HepG2 (cell line): ENCODE results near the gene LRP1-AS. TPM values are rescaled to one million over a fixed set of nuclear protein-coding genes. Genes with fewer than 3 reads are reported as not detected.

Experiments used
- CBX5 ChIP-seq: sonication (generic); formaldehyde crosslinking; IDR thresholded peaks from 2 replicates; pipeline ENCODE4 v1.4.0; 2020; ENCODE audit warnings: missing genetic modification reagents, borderline replicate concordance
- CTCF ChIP-seq: sonication (generic); formaldehyde crosslinking; IDR thresholded peaks from 2 replicates; pipeline ENCODE4 v1.5.0; 2020; ENCODE audit warnings: mild to moderate bottlenecking, missing genetic modification reagents, moderate library complexity
- DZIP1 ChIP-seq: sonication (generic); formaldehyde crosslinking; IDR thresholded peaks from 2 replicates; pipeline ENCODE4 v1.5.0; 2020; ENCODE audit warnings: mild to moderate bottlenecking, missing genetic modification reagents
- E2F5 ChIP-seq: sonication (generic); formaldehyde crosslinking; conservative IDR thresholded peaks from 2 replicates; pipeline ENCODE4 v1.4.0; 2020; ENCODE audit warnings: missing genetic modification reagents
- ELF1 ChIP-seq: sonication (generic); formaldehyde crosslinking; IDR thresholded peaks from 2 replicates; pipeline ENCODE4 v1.4.0; 2020; ENCODE audit warnings: missing genetic modification reagents
- HNRNPUL1 ChIP-seq: fragments of 200-400 bp; formaldehyde crosslinking; IDR thresholded peaks from 2 replicates; pipeline ENCODE4 v1.6.1; 2017; ENCODE audit warnings: low read depth, mild to moderate bottlenecking, low read length, moderate library complexity
- ISX ChIP-seq: sonication (generic); formaldehyde crosslinking; conservative IDR thresholded peaks from 2 replicates; pipeline ENCODE4 v1.5.0; 2020; ENCODE audit warnings: missing genetic modification reagents
- MAFF ChIP-seq: IDR thresholded peaks from 2 replicates; pipeline ENCODE4 v1.6.1; 2011; ENCODE audit warnings: low read depth, low read length, improper control_type of control experiment
- MIER3 ChIP-seq: IDR thresholded peaks from 2 replicates; pipeline ENCODE4 v1.6.1; 2016; ENCODE audit warnings: missing compliant biosample characterization, borderline replicate concordance
- MTERF4 ChIP-seq: sonication (generic); formaldehyde crosslinking; IDR thresholded peaks from 2 replicates; pipeline ENCODE4 v1.8.0; 2023; ENCODE audit warnings: mild to moderate bottlenecking, missing genetic modification reagents
- NFE2L1 ChIP-seq: sonication (generic); formaldehyde crosslinking; IDR thresholded peaks from 2 replicates; pipeline ENCODE4 v1.4.0; 2020; ENCODE audit warnings: missing genetic modification reagents, mild to moderate bottlenecking, borderline replicate concordance
- RARA ChIP-seq: IDR thresholded peaks from 2 replicates; pipeline ENCODE4 v1.6.1; 2016; ENCODE audit warnings: missing genetic modification reagents, missing compliant biosample characterization
- SRY ChIP-seq: sonication (generic); formaldehyde crosslinking; IDR thresholded peaks from 2 replicates; pipeline ENCODE4 v1.8.0; 2022; ENCODE audit warnings: mild to moderate bottlenecking, missing genetic modification reagents
- ZNF101 ChIP-seq: sonication (generic); formaldehyde crosslinking; IDR thresholded peaks from 2 replicates; pipeline ENCODE4 v1.4.0; 2020; ENCODE audit warnings: mild to moderate bottlenecking, low read depth, missing genetic modification reagents, borderline replicate concordance
- ZNF207 ChIP-seq: fragments of 450-650 bp; IDR thresholded peaks from 2 replicates; pipeline ENCODE4 v1.6.1; 2016; ENCODE audit warnings: antibody characterized with exemption, borderline replicate concordance
- ZNF414 ChIP-seq: sonication (generic); formaldehyde crosslinking; IDR thresholded peaks from 2 replicates; pipeline ENCODE4 v1.5.0; 2020; ENCODE audit warnings: missing genetic modification reagents
- ZNF451 ChIP-seq: sonication (generic); formaldehyde crosslinking; IDR thresholded peaks from 2 replicates; pipeline ENCODE4 v1.5.0; 2020; ENCODE audit warnings: mild to moderate bottlenecking, missing genetic modification reagents
- ZNF550 ChIP-seq: sonication (generic); formaldehyde crosslinking; IDR thresholded peaks from 2 replicates; pipeline ENCODE4 v1.4.0; 2020; ENCODE audit warnings: mild to moderate bottlenecking, missing genetic modification reagents, borderline replicate concordance
- ZNF777 ChIP-seq: sonication (generic); formaldehyde crosslinking; IDR thresholded peaks from 2 replicates; pipeline ENCODE4 v1.4.0; 2020; ENCODE audit warnings: missing genetic modification reagents
- ZSCAN29 ChIP-seq: sonication (generic); formaldehyde crosslinking; conservative IDR thresholded peaks from 2 replicates; pipeline ENCODE4 v1.4.0; 2020; ENCODE audit warnings: mild to moderate bottlenecking, missing genetic modification reagents
- polyA plus RNA-seq, 8 experiments: library from polyadenylated mRNA; depleted of rRNA in 3 of 8; stranded (reverse) in 7 of 8; unstranded in 1 of 8; fragments of >200 nt; fragmentation: Illumina TruSeq in 4 of 8; extraction: Trizol in 4 of 8; gene quantifications; 2 replicates each; pipeline versions ENCODE4 v1.2.1 to v1.2.3, GENCODE V29; 2011 to 2016; ENCODE audit warnings: low read depth in 4 of 8, missing spikeins in 1 of 8, mixed read lengths in 1 of 8; ENCODE audit not compliant: insufficient read depth in 1 of 8
- total RNA-seq, 5 experiments: library from RNA; depleted of rRNA; stranded (reverse); fragments of >200 nt; fragmentation: Illumina TruSeq; extraction: Trizol; gene quantifications; 2 replicates each; pipeline ENCODE4 v1.2.3, GENCODE V29; 2016; ENCODE audit warnings: low read depth in 1 of 5

Gene LRP1-AS
- total and polyA plus RNA-seq, 2 of the 13 experiments (the other 11 are each of a cell fraction or from before 2014, with no cell fraction given): 0.20 TPM; not detected in 1

GRCh38 chr12:57110104-57111030 lies 37.1 kb downstream of the LRP1-AS start (continued):
- no peak for TF ChIP-seq ZNF550 (CRISPR knock-in tag)
- no peak for TF ChIP-seq HNRNPUL1
- no peak for TF ChIP-seq MIER3 (CRISPR knock-in tag)
- no peak for TF ChIP-seq ZNF207
- TF ChIP-seq MTERF4 (CRISPR knock-in tag): no peak
- TF ChIP-seq NFE2L1 (CRISPR knock-in tag): no peak
- no peak for TF ChIP-seq ISX (CRISPR knock-in tag)
- TF ChIP-seq CTCF: peak; percentile 37
- TF ChIP-seq MAFF: no peak
- TF ChIP-seq E2F5 (CRISPR knock-in tag): no peak
- TF ChIP-seq ELF1 (CRISPR knock-in tag): no peak
- TF ChIP-seq ZNF777 (CRISPR knock-in tag): no peak
- no peak for TF ChIP-seq ZNF101 (CRISPR knock-in tag)
- no peak for TF ChIP-seq RARA (CRISPR knock-in tag)
- 0 out of 2 replicates have a peak, but pooled peaks have one; percentile 7 for TF ChIP-seq DZIP1 (CRISPR knock-in tag)
- 0 out of 2 replicates have a peak, but pooled peaks have one; percentile 30 for TF ChIP-seq ZNF414 (CRISPR knock-in tag)
- TF ChIP-seq ZSCAN29 (CRISPR knock-in tag): no peak
- TF ChIP-seq CBX5 (CRISPR knock-in tag): no peak
- TF ChIP-seq SRY (CRISPR knock-in tag): no peak; the same call in 1 of the 2 replicates
- 0 out of 2 replicates have a peak, but pooled peaks have one; percentile 29 for TF ChIP-seq ZNF451
